OCI-LY7 (cell line): Measurements from ENCODE around the gene ASPHD2. TPM values are rescaled to one million over a fixed set of nuclear protein-coding genes. Genes with fewer than 3 reads are reported as not detected.

Experiments
- BruUV-seq: library from RNA; stranded (reverse); fragments of 400-500 nt; replicated peaks from 2 replicates; lab custom pipeline; 2021; lab: Mats Ljungman, UMichigan
- CTCF ChIA-PET: fragments of 300-600 bp; sonication (Branson Sonifier 250); formaldehyde crosslinking; loops from one replicate; lab custom pipeline; 2022; ENCODE audit warnings: antibody characterized with exemption; ENCODE audit not compliant: unreplicated experiment; lab: Charles Lee
- POLR2A ChIA-PET: fragments of 300-600 bp; sonication (Branson Sonifier 250); formaldehyde crosslinking; loops from one replicate; lab custom pipeline; 2022; ENCODE audit warnings: antibody characterized with exemption; lab: Charles Lee
- DNase-seq: peaks from one replicate; pipeline ENCODE4 v3.0.0-alpha.2; 2015; ENCODE audit warnings: low spot score
- H2AFZ ChIP-seq: fragments of 200-600 bp; sonication (generic), shearing (Covaris generic); 2 replicates; pipeline ENCODE4 v1.6.1; 2014; ENCODE audit warnings: mild to moderate bottlenecking, antibody characterized with exemption, low read length, moderate library complexity
- H3K27ac ChIP-seq: fragments of 200-600 bp; sonication (generic); 2 replicates; pipeline ENCODE4 v1.5.1; 2014; ENCODE audit warnings: mixed run types, low read depth, mild to moderate bottlenecking, moderate library complexity, low read length, inconsistent platforms; ENCODE audit not compliant: poor library complexity, severe bottlenecking
- H3K36me3 ChIP-seq: fragments of 200-600 bp; sonication (generic); 2 replicates; pipeline ENCODE4 v1.6.1; 2014; ENCODE audit warnings: mild to moderate bottlenecking, antibody characterized with exemption, low read length, moderate library complexity, mixed read lengths; ENCODE audit not compliant: insufficient read depth
- H3K4me1 ChIP-seq: fragments of 200-600 bp; sonication (generic); 2 replicates; pipeline ENCODE4 v1.5.1; 2014; ENCODE audit warnings: mild to moderate bottlenecking, low read length; ENCODE audit not compliant: insufficient read depth, poor library complexity, severe bottlenecking
- H3K4me2 ChIP-seq: fragments of 200-600 bp; sonication (generic); 2 replicates; pipeline ENCODE4 v1.6.1; 2014; ENCODE audit warnings: mild to moderate bottlenecking, low read length
- H3K4me3 ChIP-seq: fragments of 200-600 bp; sonication (generic); 2 replicates; pipeline ENCODE4 v1.5.1; 2014; ENCODE audit warnings: mild to moderate bottlenecking, low read depth, low read length; ENCODE audit not compliant: poor library complexity, severe bottlenecking
- H3K79me2 ChIP-seq: fragments of 200-600 bp; sonication (generic); 2 replicates; pipeline ENCODE4 v1.6.1; 2016; ENCODE audit warnings: low read depth, mild to moderate bottlenecking, low read length, moderate library complexity, mixed read lengths; ENCODE audit not compliant: insufficient read depth
- H3K9me2 ChIP-seq: fragments of 200-600 bp; sonication (generic); 2 replicates; pipeline ENCODE4 v1.6.1; 2016; ENCODE audit warnings: mild to moderate bottlenecking, low read length, mixed read lengths; ENCODE audit not compliant: insufficient read depth
- H3K9me3 ChIP-seq: fragments of 200-600 bp; sonication (generic); 2 replicates; pipeline ENCODE4 v1.6.1; 2014; ENCODE audit warnings: mild to moderate bottlenecking, mixed run types, low read length, mixed read lengths
- H4K20me1 ChIP-seq: fragments of 200-600 bp; sonication (generic); 2 replicates; pipeline ENCODE4 v1.6.1; 2014; ENCODE audit warnings: mild to moderate bottlenecking, antibody characterized with exemption, low read length, moderate library complexity, mixed read lengths; ENCODE audit not compliant: insufficient read depth
- CTCF ChIP-seq: fragments of 200-600 bp; sonication (generic); conservative IDR thresholded peaks from 2 replicates; pipeline ENCODE4 v1.5.1; 2014; ENCODE audit warnings: mild to moderate bottlenecking, antibody characterized with exemption, low read length, moderate library complexity, mixed read lengths
- EZH2phosphoT487 ChIP-seq: fragments of 200-600 bp; sonication (generic); IDR thresholded peaks from 2 replicates; pipeline ENCODE4 v1.6.1; 2018; ENCODE audit warnings: low read depth, borderline replicate concordance, mild to moderate bottlenecking, mixed run types, antibody characterized with exemption, low read length, moderate library complexity, mixed read lengths
- intact Hi-C: fragments of 100-400 bp; cut with micrococcal nuclease; formaldehyde crosslinking; loops from one replicate; pipeline ENCODE4 v1.10.0; 2022; ENCODE audit not compliant: unreplicated experiment
- total RNA-seq, 2 experiments: library from RNA; depleted of rRNA in 1 of 2; stranded (reverse); fragments of >200 nt in 1 of 2; shearing (Covaris generic) in 1 of 2; gene quantifications; 2 replicates each; pipeline ENCODE4 v1.2.3, GENCODE V29; 2014 to 2022

ASPHD2 gene
- total RNA-seq, 2 experiments from 2014 or later = 5.5 to 6.5 TPM

- DNase-seq = no peak
- Histone ChIP-seq H3K9me2 (no peaks in the 10 kb centered on the region), H3K27ac (no peak overlapping the region), H2AFZ (no peak overlapping the region), H4K20me1 (no peaks in the 10 kb centered on the region), H3K4me1 (no peaks in the 10 kb centered on the region), H3K4me2 (no peak overlapping the region), H3K36me3 (no peaks in the 10 kb centered on the region), H3K79me2 (no peaks in the 10 kb centered on the region), H3K9me3 (no peaks in the 10 kb centered on the region), H3K4me3 (no peak overlapping the region)
- TF ChIP-seq EZH2phosphoT487 (no peak), CTCF (no peak)
- CTCF ChIA-PET = no interaction called here
- no TSS peak for BruUV-seq
- POLR2A ChIA-PET = interaction anchor here (1.0 kb wide), 1 partner anchor 8 kb away, joined by 3 read pairs; no protein-coding TSS in a partner anchor
- intact Hi-C loops = no loop called here
These were observed 46.3 kb upstream of the ASPHD2 start for GRCh38 chr22:26382782-26383181.

GRCh38 chr22:26383968-26384556, 45.0 kb upstream of the ASPHD2 start:
- H3K36me3 ChIP-seq = no peaks in the 10 kb centered on the region
- H3K4me2 ChIP-seq = no peak overlapping the region
- no peaks in the 10 kb centered on the region for H3K79me2 ChIP-seq
- H3K27ac ChIP-seq = no peak overlapping the region
- no TSS peak for BruUV-seq
- H4K20me1 ChIP-seq = no peaks in the 10 kb centered on the region
- no peaks in the 10 kb centered on the region for H3K9me3 ChIP-seq
- H2AFZ ChIP-seq = no peak overlapping the region
- no peak for TF ChIP-seq EZH2phosphoT487
- TF ChIP-seq CTCF = no peak
- H3K4me1 ChIP-seq = no peaks in the 10 kb centered on the region
- ChIA-PET CTCF (no interaction called here), POLR2A (interaction anchor here (0.7 kb wide), 1 partner anchor 125 kb away, joined by 3 read pairs; no protein-coding TSS in a partner anchor)
- DNase-seq = no peak
- intact Hi-C loops = no loop called here
- no peaks in the 10 kb centered on the region for H3K9me2 ChIP-seq
- H3K4me3 ChIP-seq = no peak overlapping the region

GRCh38 chr22:26385164-26385563, 43.9 kb upstream of the ASPHD2 start:
- POLR2A ChIA-PET = interaction anchor here (0.6 kb wide), 1 partner anchor 15 kb away, joined by 3 read pairs; no protein-coding TSS in a partner anchor
- no TSS peak for BruUV-seq

More at GRCh38 chr22:26385164-26385563, 43.9 kb upstream of the ASPHD2 start:
- CTCF ChIA-PET = no interaction called here
- Histone ChIP-seq H3K4me2 (no peak overlapping the region), H3K9me2 (no peaks in the 10 kb centered on the region), H3K9me3 (no peaks in the 10 kb centered on the region), H3K27ac (no peak overlapping the region), H4K20me1 (no peaks in the 10 kb centered on the region), H3K79me2 (no peaks in the 10 kb centered on the region), H2AFZ (no peak overlapping the region), H3K36me3 (no peaks in the 10 kb centered on the region), H3K4me3 (no peak overlapping the region), H3K4me1 (no peaks in the 10 kb centered on the region)
- no peak for TF ChIP-seq CTCF
- no peak for TF ChIP-seq EZH2phosphoT487
- intact Hi-C loops = no loop called here
- DNase-seq = no peak
